GM12878 (cell line): ENCODE data around the gene METTL5. TPM values are rescaled to one million over a fixed set of nuclear protein-coding genes. Genes with fewer than 3 reads are reported as not detected.
A peak's percentile ranks its signal among the peaks of the same experiment; 100 is the strongest.

ENCODE experiments used
- ATAC-seq: fragments of 200-7000 bp; cut with Tn5 transposase; 3 replicates; pipeline ENCODE4 v1.9.1; 2020; ENCODE audit warnings: mild to moderate bottlenecking, moderate library complexity
- BruUV-seq: library from RNA; stranded (reverse); fragments of 400-500 nt; replicated peaks from 2 replicates; lab custom pipeline; 2021; lab: Mats Ljungman, UMichigan
- CTCF ChIA-PET: fragments of 300-600 bp; sonication (Branson Sonifier 250); formaldehyde crosslinking; extraction: SDS; loops from one replicate; lab custom pipeline; 2021; ENCODE audit warnings: inconsistent platforms; lab: Yijun Ruan, JAX
- POLR2A ChIA-PET: fragments of 350-600 bp; formaldehyde crosslinking; extraction: SDS; loops from one replicate; lab custom pipeline; 2021; ENCODE audit warnings: inconsistent platforms; lab: Charles Lee
- RAD21 ChIA-PET: fragments of 300-600 bp; sonication (Branson Sonifier 250); formaldehyde crosslinking; loops from one replicate; lab custom pipeline; 2023; ENCODE audit warnings: antibody characterized with exemption; ENCODE audit not compliant: unreplicated experiment; lab: Charles Lee
- SMC1A ChIA-PET: fragments of 300-600 bp; sonication (Branson Sonifier 250); formaldehyde crosslinking; loops from one replicate; lab custom pipeline; 2023; ENCODE audit not compliant: unreplicated experiment, uncharacterized antibody; lab: Charles Lee
- DNase-seq: peaks from one replicate; pipeline ENCODE4 v3.0.0-alpha.2; 2011; ENCODE audit warnings: low read depth, low spot score
- FAIRE-seq: peaks from 3 replicates; lab custom pipeline; 2011; peaks lifted over from hg19 to GRCh38; lab: Jason Lieb, UNC
- H2AFZ ChIP-seq: 2 replicates; pipeline ENCODE4 v1.6.0; 2011; ENCODE audit warnings: low read depth, low read length, control low read depth; ENCODE audit not compliant: control insufficient read depth
- H3K27ac ChIP-seq: 2 replicates; pipeline ENCODE4 v1.5.1; 2011; ENCODE audit warnings: control low read depth; ENCODE audit not compliant: control insufficient read depth, insufficient read depth
- H3K27me3 ChIP-seq, 2 experiments: replicated peaks in 1 of 2; 2 replicates each; pipeline versions ENCODE4 v1.6.0 to v1.6.1; 2011; ENCODE audit warnings: low read length in 1 of 2; ENCODE audit not compliant: control insufficient read depth in 2 of 2, insufficient read depth in 2 of 2
- H3K36me3 ChIP-seq, 2 experiments: 2 replicates each; pipeline ENCODE4 v1.5.1; 2011; ENCODE audit warnings: low read length in 1 of 2; ENCODE audit not compliant: control insufficient read depth in 2 of 2, insufficient read depth in 2 of 2
- H3K4me1 ChIP-seq: 2 replicates; pipeline ENCODE4 v1.6.1; 2011; ENCODE audit warnings: mild to moderate bottlenecking, low read length, moderate library complexity, mixed read lengths; ENCODE audit not compliant: control insufficient read depth, insufficient read depth
- H3K4me2 ChIP-seq: 2 replicates; pipeline ENCODE4 v1.6.0; 2011; ENCODE audit warnings: control low read depth; ENCODE audit not compliant: control insufficient read depth, insufficient read depth
- H3K4me3 ChIP-seq: fragments of 200-600 bp; sonication (generic); 2 replicates; pipeline ENCODE4 v1.5.1; 2016
- H3K79me2 ChIP-seq: 2 replicates; pipeline ENCODE4 v1.6.0; 2011; ENCODE audit warnings: low read length; ENCODE audit not compliant: control insufficient read depth, insufficient read depth
- H3K9ac ChIP-seq: 2 replicates; pipeline ENCODE4 v1.8.0; 2011; ENCODE audit warnings: low read length, control low read depth, mixed read lengths; ENCODE audit not compliant: control insufficient read depth, insufficient read depth
- H3K9me3 ChIP-seq: replicated peaks from 3 replicates; pipeline ENCODE4 v1.5.1; 2011; ENCODE audit warnings: mild to moderate bottlenecking, low read length; ENCODE audit not compliant: control insufficient read depth, insufficient read depth
- H4K20me1 ChIP-seq: 2 replicates; pipeline ENCODE4 v1.6.0; 2011; ENCODE audit not compliant: control insufficient read depth, insufficient read depth
- FOS ChIP-seq: IDR thresholded peaks from 3 replicates; pipeline ENCODE4 v1.6.1; 2011; ENCODE audit warnings: borderline replicate concordance; ENCODE audit not compliant: insufficient read length; ENCODE audit errors: extremely low read depth
- FOXM1 ChIP-seq: IDR thresholded peaks from 2 replicates; pipeline ENCODE4 v1.6.1; 2012; ENCODE audit warnings: low read depth, mild to moderate bottlenecking, inconsistent platforms, low read length, moderate library complexity
- GATAD2B ChIP-seq: fragments of 450-650 bp; conservative IDR thresholded peaks from 2 replicates; pipeline ENCODE4 v1.6.1; 2017; ENCODE audit warnings: low read depth, mild to moderate bottlenecking, moderate library complexity
- HCFC1 ChIP-seq: fragments of 150-350 bp; IDR thresholded peaks from 2 replicates; pipeline ENCODE4 v1.6.1; 2014; ENCODE audit warnings: low read length
- IKZF2 ChIP-seq, 2 experiments: fragments of 450-650 bp; IDR thresholded peaks; 2 replicates each; pipeline ENCODE4 v1.6.1; 2017; ENCODE audit warnings: mild to moderate bottlenecking in 2 of 2, moderate library complexity in 2 of 2
- MYB ChIP-seq: fragments of 150-350 bp; IDR thresholded peaks from 2 replicates; pipeline ENCODE4 v1.6.1; 2014; ENCODE audit warnings: mild to moderate bottlenecking, low read depth, low read length, borderline replicate concordance
- NFXL1 ChIP-seq: fragments of 450-650 bp; IDR thresholded peaks from 2 replicates; pipeline ENCODE4 v1.6.1; 2017; ENCODE audit warnings: antibody characterized with exemption, mild to moderate bottlenecking, borderline replicate concordance
- RBBP5 ChIP-seq: fragments of 200-600 bp; sonication (generic); conservative IDR thresholded peaks from 2 replicates; pipeline ENCODE4 v1.6.1; 2016
- REST ChIP-seq: IDR thresholded peaks from 2 replicates; pipeline ENCODE4 v1.6.1; 2012; ENCODE audit warnings: mild to moderate bottlenecking, low read depth, low read length
- SIX5 ChIP-seq: IDR thresholded peaks from 2 replicates; pipeline ENCODE4 v1.6.1; 2011; ENCODE audit warnings: mild to moderate bottlenecking, low read depth, low read length, moderate library complexity; ENCODE audit not compliant: severe bottlenecking
- STAT3 ChIP-seq: IDR thresholded peaks from 2 replicates; pipeline ENCODE4 v1.6.1; 2011; ENCODE audit warnings: low read depth, low read length, improper control_type of control experiment
- ZBTB4 ChIP-seq: fragments of 450-650 bp; formaldehyde crosslinking; IDR thresholded peaks from 2 replicates; pipeline ENCODE4 v1.4.0; 2022; ENCODE audit warnings: mild to moderate bottlenecking, moderate library complexity
- ZNF217 ChIP-seq: fragments of 450-650 bp; IDR thresholded peaks from 2 replicates; pipeline ENCODE4 v1.6.1; 2017; ENCODE audit warnings: antibody characterized with exemption, mild to moderate bottlenecking
- ZNF274 ChIP-seq: IDR thresholded peaks from one replicate; pipeline ENCODE4 v1.8.0; 2011; ENCODE audit not compliant: insufficient read length, insufficient read depth
- WGBS: methylation state at CpG from one replicate; pipeline ENCODE4 v1.1.6; 2016; ENCODE audit warnings: low lambda C conversion rate; ENCODE audit not compliant: insufficient replicate concordance, insufficient coverage; ENCODE audit errors: missing lambda C conversion rate; 5-methylcytosine and 5-hydroxymethylcytosine counted together
- in situ Hi-C: fragments of 300-500 bp; cut with MboI; formaldehyde crosslinking; loops from 9 replicates; pipeline ENCODE4 v1.14.3; 2018; ENCODE audit warnings: mixed read lengths
- intact Hi-C: fragments of 100-400 bp; cut with micrococcal nuclease; formaldehyde crosslinking; loops from one replicate; pipeline ENCODE4 v1.14.2; 2022; ENCODE audit not compliant: unreplicated experiment
- polyA plus RNA-seq, 11 experiments: library from polyadenylated mRNA; depleted of rRNA in 4 of 11; unstranded in 6 of 11; stranded (reverse) in 5 of 11; fragments of >200 nt; fragmentation: Nextera tagmentation in 4 of 11; fragmentation: Illumina TruSeq in 1 of 11; extraction: Ambion mirVana in 4 of 11; extraction: Trizol in 1 of 11; gene quantifications; 1 replicate in 1 of 11; 2 replicates in 10 of 11; pipeline versions ENCODE4 v1.2.1 to v1.2.3, GENCODE V29; 2011 to 2016; ENCODE audit warnings: inconsistent platforms in 2 of 11, missing spikeins in 2 of 11, low read depth in 1 of 11
- total RNA-seq, 4 experiments: library from RNA; depleted of rRNA in 3 of 4; stranded (reverse); fragments of >200 nt in 3 of 4; fragmentation: Illumina TruSeq in 1 of 4; extraction: Trizol in 1 of 4; gene quantifications; 2 replicates each; pipeline versions ENCODE4 v1.2.1 to v1.2.3, GENCODE V29; 2013 to 2021

Gene METTL5
- total and polyA plus RNA-seq, 10 of the 15 experiments (the other 5 are each of a cell fraction or from before 2014, with no cell fraction given): 55.0 to 204 (median 87.4) TPM

- ChIA-PET RAD21 (interaction anchor here (0.8 kb wide), 1 partner anchor 10 kb away, joined by 3 read pairs; no protein-coding TSS in a partner anchor), CTCF (interaction anchor here (1.1 to 2.7 kb wide), 4 partner anchors 19 to 250 kb away, joined by 3 to 21 read pairs (median 13); partner anchors contain the start of gene FASTKD1), SMC1A (no interaction called here), POLR2A (interaction anchor here (1.7 kb wide), 1 partner anchor 21 kb away, joined by 3 read pairs; no protein-coding TSS in a partner anchor)
- Histone ChIP-seq H3K79me2 (peaks cover 32% of the 10 kb centered on the region), H3K27ac (no peak overlapping the region), H3K4me1 (peaks cover 4% of the 10 kb centered on the region; the same call in 1 of the 2 replicates), H3K27me3 (no peaks in the 10 kb centered on the region), H3K4me2 (peak overlapping the region; percentile 80), H3K36me3 (peaks cover 0 to 13% of the 10 kb centered on the region in 2 experiments; a peak in 2 of 4 replicates), H3K9me3 (no peaks in the 10 kb centered on the region; the same call in 2 of the 3 replicates), H3K4me3 (peak overlapping the region; percentile 39), H4K20me1 (no peaks in the 10 kb centered on the region), H2AFZ (no peak overlapping the region), H3K9ac (peak overlapping the region; percentile 22; the same call in 1 of the 2 replicates)
- FAIRE-seq (no peak), ATAC-seq (no peak), DNase-seq (no peak)
- intact Hi-C loops (loop anchor here (10.0 kb wide), 1 partner anchor 402 kb away; no protein-coding TSS in a partner anchor), in situ Hi-C loops (no loop called here)
- WGBS: 97% methylated on average over 4 of the region's 4 CpGs
- BruUV-seq: no TSS peak
- no peak for TF ChIP-seq ZNF274
- no peak for TF ChIP-seq SIX5
- TF ChIP-seq GATAD2B: no peak
- no peak for TF ChIP-seq HCFC1
- no peak for TF ChIP-seq FOS
- no peak for TF ChIP-seq MYB
- TF ChIP-seq RBBP5: no peak
- no peak for TF ChIP-seq NFXL1
- TF ChIP-seq IKZF2 (IDR thresholded peaks at IDR 0.05): no peak
- TF ChIP-seq STAT3: no peak
- TF ChIP-seq ZNF217: no peak
- TF ChIP-seq REST: no peak
- TF ChIP-seq FOXM1: no peak
- TF ChIP-seq ZBTB4: no peak
These were observed 1.8 kb downstream of the METTL5 start for GRCh38 chr2:169822785-169823392.
